HEK293 (cell line): ENCODE data around the gene C1orf141.

Experiments used
- SALL2 ChIP-seq: fragments of 450-650 bp; formaldehyde crosslinking; IDR thresholded peaks from 2 replicates; pipeline ENCODE4 v1.5.0; 2017; ENCODE audit warnings: missing biosample characterization, mild to moderate bottlenecking, missing genetic modification characterization, borderline replicate concordance
- TCF7L2 ChIP-seq: IDR thresholded peaks from 2 replicates; pipeline ENCODE4 v1.6.1; 2011; ENCODE audit warnings: low read depth, mild to moderate bottlenecking, inconsistent platforms, low read length, moderate library complexity, borderline replicate concordance
- ZBTB10 ChIP-seq: fragments of 450-650 bp; formaldehyde crosslinking; IDR thresholded peaks from 2 replicates; pipeline ENCODE4 v1.5.1; 2016; ENCODE audit warnings: missing biosample characterization, missing genetic modification characterization
- ZBTB11 ChIP-seq: fragments of 450-650 bp; formaldehyde crosslinking; conservative IDR thresholded peaks from 2 replicates; pipeline ENCODE4 v1.5.1; 2016; ENCODE audit warnings: low read depth, missing biosample characterization, missing genetic modification characterization
- ZNF10 ChIP-seq: fragments of 450-650 bp; formaldehyde crosslinking; IDR thresholded peaks from 2 replicates; pipeline ENCODE4 v1.5.1; 2017; ENCODE audit warnings: missing biosample characterization, missing genetic modification characterization
- ZNF133 ChIP-seq: fragments of 450-650 bp; formaldehyde crosslinking; IDR thresholded peaks from 2 replicates; pipeline ENCODE4 v1.5.1; 2016; ENCODE audit warnings: missing biosample characterization, missing genetic modification characterization
- ZNF529 ChIP-seq: fragments of 450-650 bp; formaldehyde crosslinking; IDR thresholded peaks from 2 replicates; pipeline ENCODE4 v1.5.1; 2017; ENCODE audit warnings: missing genetic modification characterization, missing biosample characterization; ENCODE audit not compliant: insufficient replicate concordance
- ZNF792 ChIP-seq: fragments of 450-650 bp; formaldehyde crosslinking; IDR thresholded peaks from 2 replicates; pipeline ENCODE4 v1.5.1; 2016; ENCODE audit warnings: missing biosample characterization, missing genetic modification characterization

- no peak for TF ChIP-seq ZBTB11 (tag by site-specific recombination)
- TF ChIP-seq ZNF792 = no peak
- TF ChIP-seq ZNF133 = no peak
- TF ChIP-seq TCF7L2 = no peak
- no peak for TF ChIP-seq SALL2 (tag by site-specific recombination)
- TF ChIP-seq ZBTB10 (tag by site-specific recombination) = no peak
- no peak for TF ChIP-seq ZNF10 (tag by site-specific recombination)
- TF ChIP-seq ZNF529 (tag by site-specific recombination) = no peak
These were observed 24.5 kb upstream of the C1orf141 start for GRCh38 chr1:67159233-67159632.
